Measurements from ENCODE around the gene MB.

MB gene

DNA sequence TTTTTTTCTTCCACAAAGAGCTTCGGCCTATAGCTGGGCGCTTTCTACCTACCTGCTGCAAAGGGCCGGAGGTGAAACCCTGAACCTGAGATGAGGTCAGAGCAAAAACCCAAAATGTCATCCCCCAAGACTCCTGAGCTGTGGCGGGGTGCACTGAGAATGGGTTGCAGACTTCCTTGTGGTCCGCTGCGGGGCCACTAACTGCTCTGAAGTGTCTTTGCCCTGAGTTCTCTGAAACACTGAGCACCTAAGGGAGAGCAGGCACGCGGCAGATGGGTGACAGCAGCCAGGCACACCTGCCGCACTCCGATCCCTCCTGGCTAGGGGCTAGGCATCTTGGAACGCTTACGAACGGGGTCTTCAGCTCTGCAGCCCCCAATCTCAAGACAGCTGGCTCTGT lies 47.2 kb downstream of the MB start:
- H3K79me1 ChIP-seq (ENCODE audit: low read length) = no peaks in the 10 kb centered on the region
- no peaks in the 10 kb centered on the region for H3K4me1 ChIP-seq (ENCODE audit: control insufficient read depth, low read depth, low read length)
- no peak overlapping the region for H3K23ac ChIP-seq (ENCODE audit: low read length)
- WGBS (ENCODE audit: extremely low coverage, insufficient coverage, low lambda C conversion rate) = no CpG with 5 or more reads among the region's 13 CpGs
- no peak overlapping the region for H3K27ac ChIP-seq (ENCODE audit: low read depth, low read length)
- no peak overlapping the region for H3K4me3 ChIP-seq (ENCODE audit: low read length)
- no peak overlapping the region for H2BK5ac ChIP-seq (ENCODE audit: low read length)
- no peak overlapping the region for H2AK5ac ChIP-seq (ENCODE audit: low read length)
- H2BK15ac ChIP-seq (replicated peaks; ENCODE audit: low read depth) = no peak overlapping the region
- no peaks in the 10 kb centered on the region for H3K27me3 ChIP-seq (ENCODE audit: insufficient read depth, low read length, poor library complexity)
- no peak overlapping the region for H3K18ac ChIP-seq (ENCODE audit: low read length)
- no peak overlapping the region for H4K8ac ChIP-seq (ENCODE audit: low read depth, low read length)
- no peaks in the 10 kb centered on the region for H3K36me3 ChIP-seq (ENCODE audit: control insufficient read depth, insufficient read depth, low read length)
- H3K4me2 ChIP-seq (ENCODE audit: low read length) = no peak overlapping the region
- H3K4ac ChIP-seq (ENCODE audit: low read depth, low read length) = no peak overlapping the region
- no peak overlapping the region for H3K9ac ChIP-seq (ENCODE audit: low read length)
- no peak overlapping the region for H4K5ac ChIP-seq (ENCODE audit: low read length)
- DNase-seq = no peak
- no peak overlapping the region for H2BK120ac ChIP-seq (ENCODE audit: low read depth, low read length)
- H3K79me2 ChIP-seq (ENCODE audit: control insufficient read depth, insufficient read depth, low read length) = no peaks in the 10 kb centered on the region
- H3K56ac ChIP-seq (ENCODE audit: low read length) = no peak overlapping the region

DNA sequence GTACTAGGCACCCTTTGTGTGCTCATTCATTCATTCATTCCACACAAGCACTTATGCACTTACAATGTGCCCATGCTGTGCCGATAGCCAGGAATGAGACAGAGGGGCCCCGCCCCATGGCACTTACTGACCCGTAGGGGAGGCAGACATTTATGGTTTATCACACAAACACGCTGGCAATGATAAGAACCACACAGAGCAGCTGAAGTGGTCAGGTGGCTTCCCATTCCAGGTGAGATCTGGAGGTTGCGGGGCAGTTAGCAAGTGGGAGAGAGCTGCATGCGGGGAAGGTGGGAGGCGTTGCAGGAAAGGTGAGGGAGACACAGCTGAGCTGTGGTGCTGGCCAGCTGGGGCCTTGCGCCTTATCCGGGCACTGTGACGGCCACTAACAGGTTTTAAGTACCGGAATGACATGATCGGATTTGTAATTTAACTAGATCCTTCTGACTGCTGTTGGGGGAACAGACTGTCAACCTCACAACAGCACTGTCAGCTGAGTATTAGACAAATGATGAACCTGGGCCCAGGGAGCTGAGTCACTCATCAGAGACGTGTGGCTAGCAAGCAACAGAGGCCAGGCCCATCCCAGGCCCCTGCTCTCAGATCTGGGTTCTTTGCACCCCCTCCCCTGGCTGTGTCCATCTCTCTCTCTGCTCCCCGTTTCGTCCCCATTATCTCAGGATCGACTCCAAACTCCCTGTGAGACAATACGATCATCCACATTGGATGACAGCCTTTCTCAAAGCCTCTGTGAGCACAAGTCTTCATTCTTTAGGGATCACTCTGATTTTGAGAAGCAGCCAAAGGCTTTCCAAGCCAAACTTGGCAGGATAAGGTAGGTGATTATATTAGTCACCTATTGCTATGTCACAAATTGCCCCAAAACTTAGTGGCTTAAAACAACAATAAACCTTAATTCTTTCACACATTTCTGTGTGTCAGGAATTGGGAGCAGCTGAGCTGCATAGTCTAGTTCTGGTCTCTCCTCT lies 48.1 kb downstream of the MB start:
- Histone ChIP-seq H2BK120ac (ENCODE audit: low read depth, low read length) (no peak overlapping the region), H3K27me3 (ENCODE audit: insufficient read depth, low read length, poor library complexity) (no peaks in the 10 kb centered on the region), H3K23ac (ENCODE audit: low read length) (no peak overlapping the region), H4K8ac (ENCODE audit: low read depth, low read length) (no peak overlapping the region), H3K4me1 (ENCODE audit: control insufficient read depth, low read depth, low read length) (no peaks in the 10 kb centered on the region), H3K79me2 (ENCODE audit: control insufficient read depth, insufficient read depth, low read length) (no peaks in the 10 kb centered on the region), H3K4ac (ENCODE audit: low read depth, low read length) (no peak overlapping the region), H3K79me1 (ENCODE audit: low read length) (no peaks in the 10 kb centered on the region), H3K36me3 (ENCODE audit: control insufficient read depth, insufficient read depth, low read length) (no peaks in the 10 kb centered on the region), H2BK15ac (replicated peaks; ENCODE audit: low read depth) (no peak overlapping the region), H2BK5ac (ENCODE audit: low read length) (no peak overlapping the region), H2AK5ac (ENCODE audit: low read length) (no peak overlapping the region), H3K9ac (ENCODE audit: low read length) (no peak overlapping the region), H3K18ac (ENCODE audit: low read length) (no peak overlapping the region), H3K27ac (ENCODE audit: low read depth, low read length) (no peak overlapping the region), H4K5ac (ENCODE audit: low read length) (no peak overlapping the region), H3K4me2 (ENCODE audit: low read length) (no peak overlapping the region), H3K4me3 (ENCODE audit: low read length) (no peak overlapping the region), H3K56ac (ENCODE audit: low read length) (no peak overlapping the region)
- DNase-seq = no peak
- no CpG with 5 or more reads among the region's 17 CpGs for WGBS (ENCODE audit: extremely low coverage, insufficient coverage, low lambda C conversion rate)

DNA sequence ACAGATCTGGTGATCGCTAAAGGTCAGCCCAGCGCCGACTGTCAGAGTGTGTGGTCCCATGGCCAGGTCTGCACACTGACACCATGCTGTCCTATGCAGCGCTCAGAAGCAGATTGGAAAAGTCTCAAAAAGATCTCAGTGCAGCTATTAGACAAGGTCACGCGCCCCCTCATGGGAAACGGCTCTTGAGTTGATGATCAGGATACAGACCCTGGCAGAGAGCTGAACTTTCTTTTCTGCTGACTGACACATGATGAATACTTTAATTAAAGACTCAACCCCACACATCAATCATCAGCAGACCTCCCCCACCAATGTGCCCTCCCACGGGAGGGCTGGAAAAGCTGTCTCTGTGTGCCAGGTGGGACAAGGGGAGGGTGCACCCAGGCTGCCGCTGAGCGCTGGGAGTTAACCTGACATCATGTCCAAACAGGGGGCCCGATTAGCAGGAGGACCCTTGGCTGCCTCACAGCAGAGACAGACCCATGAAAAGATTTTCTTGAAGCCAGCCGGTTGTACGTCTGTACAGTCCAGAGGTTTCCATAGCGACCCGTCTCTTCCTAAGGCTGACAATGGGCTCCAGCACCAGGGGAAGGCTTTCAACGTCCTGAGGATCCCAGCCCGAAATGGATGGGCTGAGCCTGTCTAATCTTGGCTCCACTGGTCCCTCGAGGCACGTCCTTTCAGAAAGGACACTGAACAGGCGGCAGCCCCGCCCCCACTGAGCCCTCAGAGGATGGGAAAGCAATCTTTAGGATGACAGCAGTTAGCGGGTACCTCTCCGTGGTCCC lies 49.6 kb downstream of the MB start:
- Histone ChIP-seq H3K36me3 (ENCODE audit: control insufficient read depth, insufficient read depth, low read length) (no peaks in the 10 kb centered on the region), H3K4me3 (ENCODE audit: low read length) (no peak overlapping the region), H2BK5ac (ENCODE audit: low read length) (no peak overlapping the region), H3K79me2 (ENCODE audit: control insufficient read depth, insufficient read depth, low read length) (no peaks in the 10 kb centered on the region), H3K27ac (ENCODE audit: low read depth, low read length) (no peak overlapping the region), H2AK5ac (ENCODE audit: low read length) (no peak overlapping the region), H3K9ac (ENCODE audit: low read length) (no peak overlapping the region), H3K4ac (ENCODE audit: low read depth, low read length) (no peak overlapping the region), H3K4me1 (ENCODE audit: control insufficient read depth, low read depth, low read length) (no peaks in the 10 kb centered on the region), H3K4me2 (ENCODE audit: low read length) (no peak overlapping the region), H3K27me3 (ENCODE audit: insufficient read depth, low read length, poor library complexity) (no peaks in the 10 kb centered on the region), H3K56ac (ENCODE audit: low read length) (no peak overlapping the region), H4K5ac (ENCODE audit: low read length) (no peak overlapping the region), H4K8ac (ENCODE audit: low read depth, low read length) (no peak overlapping the region), H2BK15ac (replicated peaks; ENCODE audit: low read depth) (no peak overlapping the region), H3K23ac (ENCODE audit: low read length) (no peak overlapping the region), H3K18ac (ENCODE audit: low read length) (no peak overlapping the region), H3K79me1 (ENCODE audit: low read length) (no peaks in the 10 kb centered on the region), H2BK120ac (ENCODE audit: low read depth, low read length) (no peak overlapping the region)
- no CpG with 5 or more reads among the region's 23 CpGs for WGBS (ENCODE audit: extremely low coverage, insufficient coverage, low lambda C conversion rate)
- no peak for DNase-seq

DNA sequence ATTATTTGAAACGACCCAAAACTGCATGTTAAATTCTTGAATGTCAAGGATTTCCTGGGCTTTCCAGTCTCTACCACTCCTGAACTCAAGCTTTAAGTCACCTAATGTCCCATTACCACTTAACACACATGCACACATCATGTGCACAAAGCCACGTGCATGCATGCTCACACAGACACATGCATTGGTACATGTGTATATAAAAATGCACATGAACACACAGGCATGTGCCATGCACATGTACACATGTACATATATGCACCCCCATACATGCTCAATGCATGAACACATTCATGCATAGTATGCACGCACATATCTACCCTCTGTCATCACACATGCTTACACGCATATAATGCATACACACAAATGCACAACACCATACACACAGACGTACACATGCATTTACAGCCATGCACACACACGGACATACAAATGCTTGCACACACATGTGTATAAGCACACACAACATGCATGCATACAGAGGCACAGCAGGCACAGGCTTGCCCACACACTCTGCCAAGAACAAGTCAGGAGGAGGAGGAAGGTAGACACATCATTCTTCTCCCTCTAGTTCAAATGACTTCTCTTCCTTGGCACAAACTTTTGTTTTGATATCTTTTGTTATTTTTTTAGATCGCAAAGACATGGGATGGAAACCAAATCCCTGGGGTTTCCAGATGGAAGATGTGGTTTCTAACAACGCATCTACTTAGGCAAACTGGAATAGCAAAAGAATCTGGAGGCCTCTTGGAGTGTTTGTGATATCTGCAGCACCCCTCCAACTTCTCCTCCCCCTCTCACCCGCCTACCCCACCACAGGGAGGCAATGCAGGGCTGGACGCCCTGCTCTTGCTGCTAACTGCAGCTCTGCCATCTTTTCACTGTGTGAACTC lies 51.9 kb downstream of the MB start:
- Histone ChIP-seq H3K23ac (ENCODE audit: low read length) (no peak overlapping the region), H3K4me1 (ENCODE audit: control insufficient read depth, low read depth, low read length) (no peaks in the 10 kb centered on the region), H3K36me3 (ENCODE audit: control insufficient read depth, insufficient read depth, low read length) (no peaks in the 10 kb centered on the region), H3K4me3 (ENCODE audit: low read length) (no peak overlapping the region), H2BK15ac (replicated peaks; ENCODE audit: low read depth) (no peak overlapping the region), H3K79me1 (ENCODE audit: low read length) (no peaks in the 10 kb centered on the region), H3K27ac (ENCODE audit: low read depth, low read length) (no peak overlapping the region), H3K9ac (ENCODE audit: low read length) (no peak overlapping the region), H4K5ac (ENCODE audit: low read length) (no peak overlapping the region), H4K8ac (ENCODE audit: low read depth, low read length) (no peak overlapping the region), H2BK120ac (ENCODE audit: low read depth, low read length) (no peak overlapping the region), H2AK5ac (ENCODE audit: low read length) (no peak overlapping the region), H3K79me2 (ENCODE audit: control insufficient read depth, insufficient read depth, low read length) (no peaks in the 10 kb centered on the region), H3K27me3 (ENCODE audit: insufficient read depth, low read length, poor library complexity) (no peaks in the 10 kb centered on the region), H3K4me2 (ENCODE audit: low read length) (no peak overlapping the region), H3K4ac (ENCODE audit: low read depth, low read length) (no peak overlapping the region), H2BK5ac (ENCODE audit: low read length) (no peak overlapping the region), H3K56ac (ENCODE audit: low read length) (no peak overlapping the region), H3K18ac (ENCODE audit: low read length) (no peak overlapping the region)
- no peak for DNase-seq
- no CpG with 5 or more reads among the region's 10 CpGs for WGBS (ENCODE audit: extremely low coverage, insufficient coverage, low lambda C conversion rate)

DNA sequence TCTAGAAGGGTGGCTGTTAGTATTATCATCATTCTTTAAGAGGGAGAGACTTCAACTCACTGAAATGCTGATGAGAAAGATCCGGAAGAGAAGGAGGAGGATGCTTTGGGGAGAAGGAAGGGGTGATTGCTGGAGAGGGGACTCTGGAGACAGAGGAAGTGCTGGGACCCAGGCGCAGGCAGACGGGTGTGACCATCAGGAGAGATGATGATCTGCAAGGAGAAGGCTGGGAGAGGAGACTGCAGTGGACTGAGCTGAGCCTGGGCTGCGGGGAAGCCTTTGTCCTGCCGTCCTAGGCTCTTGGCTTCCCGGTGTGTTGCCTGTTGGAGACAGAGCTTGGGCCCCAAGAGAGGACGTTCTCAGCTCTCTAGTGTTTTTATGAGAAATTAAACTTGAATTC lies 53.9 kb downstream of the MB start:
- H3K27ac ChIP-seq (ENCODE audit: low read depth, low read length) = no peak overlapping the region
- no peak for DNase-seq
- no peak overlapping the region for H4K5ac ChIP-seq (ENCODE audit: low read length)
- no peak overlapping the region for H4K8ac ChIP-seq (ENCODE audit: low read depth, low read length)
- H3K79me1 ChIP-seq (ENCODE audit: low read length) = no peaks in the 10 kb centered on the region
- no peaks in the 10 kb centered on the region for H3K36me3 ChIP-seq (ENCODE audit: control insufficient read depth, insufficient read depth, low read length)
- no peak overlapping the region for H3K9ac ChIP-seq (ENCODE audit: low read length)
- no peak overlapping the region for H3K4me3 ChIP-seq (ENCODE audit: low read length)
- H3K4me1 ChIP-seq (ENCODE audit: control insufficient read depth, low read depth, low read length) = no peaks in the 10 kb centered on the region
- H3K23ac ChIP-seq (ENCODE audit: low read length) = no peak overlapping the region
- no peak overlapping the region for H3K4ac ChIP-seq (ENCODE audit: low read depth, low read length)
- WGBS (ENCODE audit: extremely low coverage, insufficient coverage, low lambda C conversion rate) = no CpG with 5 or more reads among the region's 7 CpGs
- no peaks in the 10 kb centered on the region for H3K27me3 ChIP-seq (ENCODE audit: insufficient read depth, low read length, poor library complexity)
- no peak overlapping the region for H2BK15ac ChIP-seq (replicated peaks; ENCODE audit: low read depth)
- no peaks in the 10 kb centered on the region for H3K79me2 ChIP-seq (ENCODE audit: control insufficient read depth, insufficient read depth, low read length)
- no peak overlapping the region for H2BK5ac ChIP-seq (ENCODE audit: low read length)
- peak overlapping the region; percentile 44 for H3K56ac ChIP-seq (ENCODE audit: low read length)
- H2AK5ac ChIP-seq (ENCODE audit: low read length) = no peak overlapping the region
- H2BK120ac ChIP-seq (ENCODE audit: low read depth, low read length) = no peak overlapping the region
- H3K4me2 ChIP-seq (ENCODE audit: low read length) = no peak overlapping the region
- H3K18ac ChIP-seq (ENCODE audit: low read length) = no peak overlapping the region
